Uterus (tissue), 4 donors: ENCODE results near the gene CACHD1. TPM values are rescaled to one million over a fixed set of nuclear protein-coding genes. Genes with fewer than 3 reads are reported as not detected.

Experiments used
- DNase-seq, 2 donors: peaks; one replicate each; pipeline ENCODE4 v3.0.0-alpha.2; 2019 to 2020
- H3K27ac ChIP-seq, 2 donors: fragments of 200-600 bp; sonication (generic); 1 replicate in 1 of 2; 2 replicates in 1 of 2; pipeline ENCODE4 v1.5.1; 2016 to 2018
- H3K27me3 ChIP-seq, 2 donors: fragments of 200-600 bp; sonication (generic); one replicate each; pipeline ENCODE4 v1.5.1; 2018 to 2019; ENCODE audit warnings: control low read depth in 1 of 2
- H3K36me3 ChIP-seq, 2 donors: fragments of 200-600 bp; sonication (generic); one replicate each; pipeline ENCODE4 v1.5.1; 2019; ENCODE audit warnings: control low read depth in 1 of 2
- H3K4me1 ChIP-seq, 2 donors: fragments of 200-600 bp; sonication (generic); one replicate each; pipeline ENCODE4 v1.5.1; 2018 to 2019; ENCODE audit warnings: control low read depth in 1 of 2
- H3K4me3 ChIP-seq, 2 donors: fragments of 200-600 bp; sonication (generic); 1 replicate in 1 of 2; 2 replicates in 1 of 2; pipeline ENCODE4 v1.5.1; 2018 to 2019; ENCODE audit warnings: mild to moderate bottlenecking in 1 of 2
- H3K9me3 ChIP-seq, 2 donors: fragments of 200-600 bp; sonication (generic); one replicate each; pipeline ENCODE4 v1.5.1; 2019; ENCODE audit warnings: control low read depth in 1 of 2
- POLR2A ChIP-seq, 2 donors: fragments of 450-650 bp; IDR thresholded peaks; one replicate each; pipeline ENCODE4 v1.6.1; 2016; ENCODE audit warnings: antibody characterized with exemption in 2 of 2, mild to moderate bottlenecking in 1 of 2, moderate library complexity in 1 of 2
- intact Hi-C: fragments of 100-400 bp; cut with DNase I; formaldehyde crosslinking; loops from one replicate; pipeline ENCODE4 v1.15.1; 2023; ENCODE audit warnings: low total_unique reads
- total RNA-seq, 4 donors: library from RNA; depleted of rRNA in 3 of 4; stranded (reverse); fragments of >200 nt in 3 of 4; gene quantifications; one replicate each; pipeline versions ENCODE4 v1.1.0 to v1.2.4, GENCODE V29; 2014 to 2023
- TF ChIP-seq, protein P1 (sequence below), 4 experiments: fragments of 200-600 bp in 2 of 4; fragments of 450-650 bp in 2 of 4; sonication (generic) in 2 of 4; IDR thresholded peaks; one replicate each; pipeline ENCODE4 v1.5.1; 2016 to 2019; ENCODE audit warnings: antibody characterized with exemption in 4 of 4, mild to moderate bottlenecking in 2 of 4, moderate library complexity in 1 of 4
- donor health status: DM: yes; HTN: yes; CAD: no.

CACHD1 gene
- total RNA-seq, 4 donors from 2014 or later = 19.2 to 39.9 (median 28.8) TPM

DNA sequence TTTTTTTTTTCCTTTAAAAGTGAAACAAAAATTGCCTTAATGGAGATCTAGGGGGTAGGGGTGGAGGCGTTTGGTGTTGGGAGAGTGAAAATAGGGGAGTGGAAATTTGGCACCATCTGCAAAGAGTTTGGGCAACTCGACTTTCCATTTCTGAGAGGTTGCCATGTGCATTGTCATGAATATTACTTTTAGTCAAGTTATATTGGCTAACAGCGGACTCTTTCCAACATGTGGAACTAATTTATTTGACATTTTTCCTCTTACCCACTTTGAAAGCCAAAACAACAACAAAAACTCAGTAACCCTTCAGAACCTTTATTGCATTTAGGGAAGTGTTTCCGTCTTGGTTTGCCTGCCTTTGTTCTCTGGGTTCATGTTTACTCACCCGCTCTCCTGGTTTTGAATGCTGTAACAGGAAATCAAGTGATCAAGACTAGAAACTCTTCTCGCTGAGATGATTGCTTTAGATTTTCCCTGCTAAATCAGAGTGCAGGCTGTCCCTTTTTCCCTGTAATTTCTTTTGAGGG, 70.4 kb downstream of the CACHD1 start:
- Histone ChIP-seq H3K27ac (peak overlapping the region; percentile 63 to 80), H3K27me3 (no peaks in the 10 kb centered on the region), H3K36me3 (no peaks in the 10 kb centered on the region), H3K4me3 (peak overlapping the region; percentile 23 to 26), H3K4me1 (peaks cover 0 to 7% of the 10 kb centered on the region in 2 donors), H3K9me3 (no peaks in the 10 kb centered on the region)
- intact Hi-C loops = no loop called here
- no peak for DNase-seq
- TF ChIP-seq POLR2A (IDR thresholded peaks at IDR 0.05) = no peak
- TF ChIP-seq, protein P1, sequence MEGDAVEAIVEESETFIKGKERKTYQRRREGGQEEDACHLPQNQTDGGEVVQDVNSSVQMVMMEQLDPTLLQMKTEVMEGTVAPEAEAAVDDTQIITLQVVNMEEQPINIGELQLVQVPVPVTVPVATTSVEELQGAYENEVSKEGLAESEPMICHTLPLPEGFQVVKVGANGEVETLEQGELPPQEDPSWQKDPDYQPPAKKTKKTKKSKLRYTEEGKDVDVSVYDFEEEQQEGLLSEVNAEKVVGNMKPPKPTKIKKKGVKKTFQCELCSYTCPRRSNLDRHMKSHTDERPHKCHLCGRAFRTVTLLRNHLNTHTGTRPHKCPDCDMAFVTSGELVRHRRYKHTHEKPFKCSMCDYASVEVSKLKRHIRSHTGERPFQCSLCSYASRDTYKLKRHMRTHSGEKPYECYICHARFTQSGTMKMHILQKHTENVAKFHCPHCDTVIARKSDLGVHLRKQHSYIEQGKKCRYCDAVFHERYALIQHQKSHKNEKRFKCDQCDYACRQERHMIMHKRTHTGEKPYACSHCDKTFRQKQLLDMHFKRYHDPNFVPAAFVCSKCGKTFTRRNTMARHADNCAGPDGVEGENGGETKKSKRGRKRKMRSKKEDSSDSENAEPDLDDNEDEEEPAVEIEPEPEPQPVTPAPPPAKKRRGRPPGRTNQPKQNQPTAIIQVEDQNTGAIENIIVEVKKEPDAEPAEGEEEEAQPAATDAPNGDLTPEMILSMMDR (IDR thresholded peaks at IDR 0.05) = no peak

DNA sequence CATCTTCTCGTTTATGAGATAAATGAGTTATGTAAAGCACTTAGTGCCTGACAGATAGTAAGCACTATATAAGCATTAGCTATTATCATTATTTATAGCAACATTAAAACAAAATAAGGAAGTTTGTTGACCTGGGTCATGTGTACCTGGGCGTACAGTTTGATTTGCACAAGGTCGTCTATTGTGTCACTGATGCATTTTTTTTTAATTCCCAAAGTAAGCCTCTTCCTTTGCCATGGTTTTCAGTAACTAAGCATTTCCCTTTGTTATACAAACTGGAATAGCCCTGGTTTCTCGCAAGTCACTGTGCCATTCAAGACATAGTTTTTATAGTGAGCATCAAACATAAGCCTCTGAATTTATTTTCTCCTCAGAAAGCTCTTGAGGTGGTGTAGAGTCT, 72.2 kb downstream of the CACHD1 start:
- intact Hi-C loops = no loop called here
- Histone ChIP-seq H3K4me3 (no peak overlapping the region), H3K36me3 (no peaks in the 10 kb centered on the region), H3K9me3 (no peaks in the 10 kb centered on the region), H3K27me3 (no peaks in the 10 kb centered on the region), H3K27ac (peak overlapping the region; percentile 42 to 80), H3K4me1 (peaks cover 0 to 7% of the 10 kb centered on the region in 2 donors)
- DNase-seq = no peak
- TF ChIP-seq, protein P1 (IDR thresholded peaks at IDR 0.05) = no peak
- TF ChIP-seq POLR2A (IDR thresholded peaks at IDR 0.05) = no peak

DNA sequence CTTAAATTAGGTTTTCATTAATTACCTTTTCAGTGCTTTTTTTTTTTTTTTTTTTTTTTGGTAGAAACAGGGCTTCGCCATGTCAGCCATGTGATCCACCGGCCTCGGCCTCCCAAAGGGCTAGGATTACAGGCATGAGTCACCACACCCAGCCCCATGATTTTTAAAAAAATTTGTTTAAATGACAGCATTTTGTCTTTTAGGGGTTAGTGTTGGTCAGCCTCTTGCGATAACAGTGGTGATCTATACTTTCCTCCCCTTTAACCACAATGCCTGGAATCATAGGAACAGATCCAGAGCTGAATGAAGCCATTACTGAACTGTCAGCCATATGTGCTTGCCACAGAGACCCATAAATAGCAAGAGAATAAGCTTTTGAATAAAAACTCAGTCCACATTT, 73.9 kb downstream of the CACHD1 start:
- Histone ChIP-seq H3K4me1 (peaks cover 0 to 5% of the 10 kb centered on the region in 2 donors), H3K36me3 (no peaks in the 10 kb centered on the region), H3K27ac (peak overlapping the region; percentile 25 to 39), H3K9me3 (no peaks in the 10 kb centered on the region), H3K4me3 (no peak overlapping the region), H3K27me3 (no peaks in the 10 kb centered on the region)
- TF ChIP-seq, protein P1 (IDR thresholded peaks at IDR 0.05) = no peak
- TF ChIP-seq POLR2A (IDR thresholded peaks at IDR 0.05) = no peak
- intact Hi-C loops = no loop called here
- DNase-seq = peak in 1 of 2 donors; percentile 28

DNA sequence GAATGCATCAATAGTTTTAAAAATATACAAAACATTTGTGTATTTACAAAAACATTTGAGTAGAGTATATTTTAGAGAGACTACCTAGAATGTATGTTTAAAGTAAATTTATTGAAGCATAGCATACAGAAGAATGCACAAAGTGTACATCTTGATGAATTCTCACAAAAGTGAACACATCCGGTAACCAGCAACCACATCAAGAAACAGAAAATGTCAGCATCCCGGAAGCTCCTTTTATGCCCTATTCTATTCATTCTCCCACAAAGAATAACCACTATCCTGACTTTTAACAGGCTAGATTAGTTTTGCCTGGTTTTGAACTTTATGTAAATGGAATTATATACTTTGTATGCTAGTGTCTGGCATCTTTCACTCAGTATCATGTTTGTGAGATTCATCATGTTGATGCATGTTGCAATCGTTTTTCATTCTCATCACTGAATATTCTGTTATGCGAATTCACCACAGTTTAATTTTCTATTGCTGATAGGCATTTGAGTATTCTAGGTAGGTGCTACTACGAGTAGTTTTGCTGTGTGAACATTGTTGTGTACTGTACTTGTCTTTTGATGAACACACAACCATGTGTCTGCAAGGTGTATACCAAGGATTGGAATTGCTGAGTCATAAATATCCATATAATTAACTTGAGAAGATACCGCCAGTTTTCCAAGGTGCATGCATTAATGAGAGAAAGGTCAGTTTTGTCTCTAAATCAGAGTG, 75.4 kb downstream of the CACHD1 start:
- Histone ChIP-seq H3K9me3 (no peaks in the 10 kb centered on the region), H3K4me3 (no peak overlapping the region), H3K27ac (peak overlapping the region in 1 of 2 donors; percentile 70), H3K36me3 (no peaks in the 10 kb centered on the region), H3K4me1 (no peaks in the 10 kb centered on the region), H3K27me3 (no peaks in the 10 kb centered on the region)
- TF ChIP-seq, protein P1 (IDR thresholded peaks at IDR 0.05) = no peak
- no peak for TF ChIP-seq POLR2A (IDR thresholded peaks at IDR 0.05)
- no peak for DNase-seq
- intact Hi-C loops = no loop called here

DNA sequence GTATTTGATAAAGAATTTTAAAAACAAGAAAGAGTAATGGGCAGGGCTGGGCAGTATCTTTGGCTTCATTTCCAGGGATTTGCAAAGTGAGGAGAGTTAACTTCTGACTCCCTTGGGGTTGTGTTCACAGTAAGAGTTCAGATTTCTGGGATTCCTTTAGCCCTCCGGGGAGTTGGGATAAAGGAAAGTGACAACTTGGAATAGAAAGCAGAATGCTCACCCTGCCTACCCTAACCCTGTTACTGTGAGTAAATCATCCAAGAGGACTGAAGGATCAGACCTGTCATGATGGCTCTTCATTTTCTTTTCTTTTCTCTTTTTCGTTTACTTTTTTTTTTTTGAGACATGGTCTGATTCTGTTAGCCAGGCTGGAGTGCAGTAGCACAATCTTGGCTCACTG, 76.1 kb downstream of the CACHD1 start:
- Histone ChIP-seq H3K36me3 (no peaks in the 10 kb centered on the region), H3K27me3 (no peaks in the 10 kb centered on the region), H3K4me3 (no peak overlapping the region), H3K27ac (peak overlapping the region; percentile 50 to 70), H3K9me3 (no peaks in the 10 kb centered on the region), H3K4me1 (no peaks in the 10 kb centered on the region)
- no peak for DNase-seq
- intact Hi-C loops = no loop called here
- TF ChIP-seq POLR2A (IDR thresholded peaks at IDR 0.05) = no peak
- TF ChIP-seq, protein P1 (IDR thresholded peaks at IDR 0.05) = no peak
